ENCODE data around the gene LBH.

The LBH gene

GRCh38 chr2:30217644-30218337 is 13.5 kb upstream of the LBH start:
- FAIRE-seq, result peak; percentile 38

- no peak for FAIRE-seq
These were observed 13.0 kb upstream of the LBH start for GRCh38 chr2:30218338-30218713.

GRCh38 chr2:30218814-30219213 is 12.5 kb upstream of the LBH start:
- FAIRE-seq, result no peak

DNA sequence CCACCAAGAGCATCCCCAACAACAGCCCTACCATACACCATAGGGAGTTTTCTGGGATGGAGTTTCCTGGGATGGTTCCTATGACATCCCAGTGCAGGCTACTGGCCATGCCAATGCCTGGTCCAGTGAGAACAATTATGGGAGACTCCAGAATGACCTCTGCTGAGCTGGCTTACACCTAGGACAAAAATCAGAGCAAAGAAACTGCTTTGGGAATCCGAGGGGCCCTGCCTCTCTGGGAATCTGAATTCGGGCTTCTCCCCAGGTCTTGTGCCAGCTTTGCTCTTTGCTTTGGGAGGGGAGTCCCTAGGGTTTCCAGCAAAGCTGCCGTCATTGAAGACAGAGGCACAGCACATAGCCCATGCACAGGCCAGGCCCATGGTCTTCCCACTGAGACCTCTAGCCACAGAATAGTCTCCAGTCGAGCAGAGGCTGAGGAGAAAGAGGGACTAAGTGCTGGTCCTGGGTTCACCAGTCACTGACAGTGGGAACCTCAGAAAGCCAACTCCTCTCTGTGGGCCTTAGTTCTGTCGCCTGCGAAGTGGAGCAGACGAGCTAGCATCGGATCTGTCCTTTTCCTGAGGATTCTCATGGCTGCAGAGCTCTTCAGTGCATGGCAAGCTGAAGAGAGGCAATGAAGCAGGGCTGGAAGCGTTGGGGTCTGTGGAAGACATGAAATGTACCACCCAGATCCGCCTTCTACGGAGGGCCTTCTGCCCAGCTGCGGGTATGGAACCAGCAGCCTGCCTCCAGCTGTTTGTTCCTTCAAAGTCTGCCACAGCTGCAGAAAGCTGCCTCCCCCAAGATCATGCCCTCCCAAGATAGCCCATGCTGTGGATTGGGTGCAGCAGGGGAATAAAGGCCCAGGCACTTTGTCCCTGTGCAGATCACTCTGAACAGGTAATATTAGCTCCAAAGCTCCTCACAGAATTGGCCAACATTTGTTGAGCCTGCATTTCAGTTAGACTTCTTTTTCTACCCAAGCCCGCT is 11.2 kb upstream of the LBH start:
- no peak for FAIRE-seq

- FAIRE-seq, result no peak
These were observed 9.8 kb upstream of the LBH start for GRCh38 chr2:30221531-30221930.

GRCh38 chr2:30222031-30222430 is 9.3 kb upstream of the LBH start:
- no peak for FAIRE-seq

- FAIRE-seq, result no peak
These were observed 8.5 kb upstream of the LBH start for GRCh38 chr2:30222636-30223360.

DNA sequence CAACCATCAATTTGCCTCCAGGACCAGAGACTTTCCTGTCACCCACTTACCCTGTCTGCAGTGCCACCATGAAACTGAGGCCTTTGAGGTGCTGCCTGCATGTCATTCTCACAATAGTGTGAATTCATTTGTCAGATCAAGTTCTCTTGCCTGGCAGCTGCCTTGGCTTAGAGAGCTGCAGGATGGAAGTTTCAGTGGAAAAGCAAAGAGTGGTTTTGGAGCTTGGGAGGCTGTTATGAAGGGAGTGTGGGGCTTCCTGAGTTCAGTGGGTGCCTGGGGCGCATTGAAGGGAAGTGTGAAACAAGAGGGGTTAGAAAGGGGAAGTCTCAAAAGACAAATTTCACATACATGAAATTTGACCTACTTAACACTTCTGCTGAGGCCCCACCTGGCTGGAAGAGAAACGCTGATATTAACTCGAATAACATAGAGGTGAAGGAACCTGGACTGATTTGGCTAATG is 7.9 kb upstream of the LBH start:
- no peak for FAIRE-seq

DNA sequence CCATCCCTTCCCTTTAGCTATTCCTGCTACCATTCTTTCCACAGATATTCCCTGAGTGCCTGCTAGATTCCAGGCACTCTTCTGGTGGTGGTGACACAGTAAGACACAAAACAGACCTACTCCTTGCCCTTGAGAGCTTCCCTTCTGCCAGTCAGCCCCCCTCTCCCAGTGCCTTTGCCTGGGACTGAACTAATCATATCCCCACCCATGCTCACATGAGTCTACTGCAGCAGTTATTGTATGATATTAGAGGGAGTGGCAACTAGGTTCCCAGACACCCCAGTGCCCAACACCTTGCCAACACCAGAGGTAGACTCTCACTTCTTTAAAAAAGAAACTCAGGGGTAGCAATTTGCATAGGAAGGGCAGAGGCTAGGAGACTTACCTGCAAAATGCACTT is 7.2 kb upstream of the LBH start:
- FAIRE-seq, result no peak

- no peak for FAIRE-seq
These were observed 6.1 kb upstream of the LBH start for GRCh38 chr2:30225131-30225762.

DNA sequence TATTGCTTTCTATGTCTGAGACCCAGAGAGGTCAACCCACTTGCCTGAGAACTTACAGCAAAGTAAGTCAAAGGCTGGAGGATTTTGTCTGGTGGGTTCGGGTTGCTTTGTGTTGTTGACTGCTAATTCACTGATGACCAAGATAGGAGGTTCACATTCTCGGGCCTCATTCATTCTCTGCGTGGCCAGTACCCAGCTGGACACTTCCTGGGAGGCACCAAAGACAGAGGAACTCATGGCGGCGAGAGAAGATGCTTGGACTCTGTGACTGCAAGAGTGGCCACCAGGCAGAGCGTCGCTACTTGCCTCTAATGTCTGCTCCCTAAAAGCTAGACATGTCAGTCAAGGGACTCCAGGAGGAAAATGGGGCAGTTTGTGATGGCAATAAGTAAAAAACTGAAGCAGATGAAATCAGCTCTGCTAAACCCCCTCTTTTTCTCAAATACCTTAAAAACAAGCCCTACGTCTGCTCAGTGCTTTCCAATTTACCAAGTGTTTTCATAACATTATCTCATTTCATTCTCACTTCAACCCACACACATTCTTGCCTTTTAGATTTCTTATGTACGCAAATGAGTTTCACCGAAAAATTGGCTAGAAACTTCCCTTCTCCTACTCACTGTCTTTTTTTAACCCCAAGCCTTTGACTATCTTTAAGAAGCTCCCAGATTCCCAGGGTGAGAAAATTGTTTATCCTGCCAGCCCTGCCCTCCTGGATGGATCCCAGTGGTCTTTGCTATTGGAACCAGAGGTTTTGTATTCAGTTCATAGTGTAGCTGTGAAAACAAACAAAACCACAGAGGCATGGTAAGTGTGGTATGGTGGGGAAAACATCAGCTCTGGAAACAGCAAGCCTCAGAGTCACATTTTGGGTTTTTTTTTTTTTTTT is 4.9 kb upstream of the LBH start:
- no peak for FAIRE-seq

DNA sequence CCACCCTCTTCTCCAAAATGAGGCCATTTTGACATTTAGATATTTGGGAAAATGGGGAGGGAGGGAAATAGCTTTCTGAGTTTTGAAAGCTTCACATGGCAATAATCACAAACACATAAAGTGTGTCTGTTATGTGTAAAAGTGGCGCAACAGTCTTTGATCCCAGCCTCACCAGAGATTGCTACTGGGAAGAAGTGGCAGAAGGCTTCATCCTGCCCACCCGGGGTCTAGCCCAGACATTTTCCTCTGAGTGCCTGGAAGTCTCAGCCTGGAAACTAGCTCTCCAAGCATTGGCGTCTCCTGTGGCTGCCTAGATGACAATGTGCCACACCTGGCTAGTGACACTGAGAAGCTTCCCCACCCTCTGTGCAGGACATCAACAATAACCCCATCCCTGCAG is 1.7 kb upstream of the LBH start:
- FAIRE-seq, result no peak

DNA sequence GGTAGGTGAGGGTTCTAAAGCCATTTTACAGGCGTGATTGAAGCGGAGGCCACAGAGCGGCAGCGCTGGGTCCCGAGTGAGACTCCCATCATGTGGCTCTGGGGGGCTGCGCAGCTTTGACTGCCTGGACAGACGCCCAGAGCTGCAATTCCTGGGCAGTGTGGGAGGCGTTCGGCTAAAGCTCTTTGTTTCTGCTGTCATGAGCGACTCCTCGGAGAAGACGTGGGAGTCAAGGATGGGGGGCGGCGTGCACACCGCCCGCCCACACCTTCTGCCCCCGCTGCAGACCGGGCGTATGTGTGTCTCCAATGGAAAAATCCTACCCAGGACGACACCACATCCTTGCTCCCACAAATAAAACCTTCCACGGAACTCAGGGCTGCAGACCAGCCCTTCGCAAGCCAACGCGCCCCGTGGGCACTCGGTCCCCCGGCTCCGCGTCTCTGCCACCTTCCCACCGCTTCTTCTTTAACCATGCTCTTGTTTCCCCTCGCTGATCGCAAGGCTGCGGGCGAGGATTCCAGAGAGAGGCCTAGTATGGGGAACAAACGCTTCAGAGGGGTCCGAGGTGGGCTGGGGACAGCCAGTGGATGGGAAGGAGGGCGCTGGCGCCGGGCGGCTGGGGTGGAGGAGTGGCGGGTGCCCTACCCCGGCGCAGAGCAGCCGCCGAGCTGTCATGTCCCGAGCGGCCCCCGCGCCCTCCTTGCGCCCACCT is 680 bp upstream of the LBH start:
- FAIRE-seq, result no peak

DNA sequence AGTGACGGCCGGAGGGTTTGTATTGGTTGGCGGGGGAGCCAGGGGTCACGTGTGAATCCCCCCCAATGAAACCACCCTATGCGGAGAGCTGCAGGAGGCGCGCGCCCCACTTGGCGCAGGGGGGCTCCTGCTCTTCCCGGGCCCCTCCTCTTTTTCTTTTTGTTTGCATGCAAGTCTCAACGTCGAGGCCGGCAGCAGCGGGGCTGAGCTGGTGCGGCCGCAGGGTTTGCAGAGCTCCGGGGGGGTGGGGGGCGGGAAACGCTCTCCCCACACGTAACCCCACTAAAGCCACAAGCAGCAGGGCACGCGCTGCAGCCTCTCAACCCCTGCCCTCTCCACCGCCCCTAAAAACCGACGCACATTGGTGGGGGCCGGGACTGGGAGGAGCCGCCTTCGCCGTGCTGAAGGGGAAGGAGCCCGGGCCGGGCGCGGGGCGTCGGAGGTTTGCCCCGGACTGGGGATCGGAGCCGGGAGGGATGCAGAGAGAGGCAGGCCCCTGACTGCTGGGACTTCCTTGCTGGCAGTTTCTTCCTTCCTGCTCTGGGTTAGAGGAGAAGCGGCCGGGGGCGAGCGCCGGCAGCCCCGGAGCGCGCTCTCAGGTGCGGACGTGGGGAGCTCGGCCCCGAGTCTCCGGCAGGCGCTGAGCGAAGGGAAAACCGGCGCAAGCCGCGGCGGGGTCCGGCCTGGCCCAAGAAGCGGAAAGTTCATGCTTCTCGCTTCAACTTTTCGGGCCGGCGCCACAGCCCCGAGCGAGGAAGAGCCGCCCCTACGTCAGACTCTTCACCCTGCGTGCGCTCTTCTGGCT is 864 bp downstream of the LBH start:
- no peak for FAIRE-seq

DNA sequence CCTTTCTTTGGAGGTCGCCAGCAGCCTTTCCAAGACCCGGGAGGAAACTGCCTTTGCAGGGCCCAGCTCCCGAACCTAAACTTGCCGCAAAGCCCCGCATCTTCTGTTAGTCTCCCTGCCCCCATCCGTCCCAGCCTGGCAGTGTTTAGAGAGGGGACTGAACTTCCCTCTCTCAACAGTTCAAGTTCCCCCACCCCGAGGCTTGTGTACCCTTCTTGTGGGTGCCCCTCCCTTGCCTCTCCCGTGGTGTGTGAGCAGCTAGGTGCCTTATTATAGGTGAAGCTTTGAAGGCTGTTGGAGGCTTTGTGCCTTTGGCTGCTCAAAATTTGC is 1.4 kb downstream of the LBH start:
- no peak for FAIRE-seq

- FAIRE-seq, result no peak
These were observed 2.1 kb downstream of the LBH start for GRCh38 chr2:30233271-30234009.

DNA sequence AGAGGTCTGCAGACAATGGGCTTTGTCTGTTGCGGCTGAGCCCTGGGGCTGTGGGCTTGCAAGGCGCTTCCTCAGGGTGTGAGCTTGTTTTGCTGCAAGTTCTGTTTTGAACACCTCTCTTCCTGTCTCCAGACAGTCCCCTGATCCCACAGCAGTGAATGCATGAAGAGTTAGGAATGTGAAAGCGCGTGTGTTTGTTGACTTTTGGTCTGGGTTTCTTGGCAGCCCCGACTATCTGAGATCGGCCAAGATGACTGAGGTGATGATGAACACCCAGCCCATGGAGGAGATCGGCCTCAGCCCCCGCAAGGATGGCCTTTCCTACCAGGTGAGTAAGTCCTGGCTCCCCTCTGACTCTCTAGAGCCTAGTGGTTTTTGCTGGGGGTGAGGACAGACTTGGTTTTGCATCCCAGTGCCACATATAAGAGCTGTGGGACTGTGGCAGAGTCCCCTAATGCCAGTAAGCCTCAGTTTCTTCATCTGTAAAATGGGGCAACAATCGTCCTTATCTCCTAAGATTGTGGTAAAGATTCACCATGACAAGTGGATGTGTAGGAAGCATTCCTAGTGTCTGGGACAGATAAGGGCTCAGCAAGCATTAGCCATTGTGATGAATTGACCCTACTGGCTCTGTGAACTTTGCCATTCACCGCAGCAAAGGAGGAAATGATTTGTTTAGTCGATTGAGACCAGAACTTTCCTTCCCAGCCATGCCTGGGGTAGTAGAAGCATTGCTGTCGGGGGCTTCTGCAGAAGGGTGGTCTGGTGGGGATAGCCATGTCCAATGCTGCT is 3.0 kb downstream of the LBH start:
- no peak for FAIRE-seq

GRCh38 chr2:30235008-30235655 is 3.8 kb downstream of the LBH start:
- FAIRE-seq, result no peak

All from islet of Langerhans (tissue), 1 donor.